BLaER1 treated with 17β-estradiol and CSF1 and Interleukin-3, amounts not matched to agents 10 nM and 100 nM (cell line): ENCODE data around the gene MICAL3.
"Not testable (repeated sequence)": the region's sequence is repeated elsewhere in the genome, so short reads cannot be mapped to it uniquely, and the experiment has no call there.

Source experiments
- H3K27ac ChIP-seq, 11 experiments: shearing (Covaris generic); formaldehyde crosslinking; 2 replicates each; pipeline ENCODE4 v1.8.1; 2022
- H3K27me3 ChIP-seq, 11 experiments: shearing (Covaris generic); formaldehyde crosslinking; 2 replicates each; pipeline ENCODE4 v1.8.1; 2022
- H3K36me3 ChIP-seq, 11 experiments: shearing (Covaris generic); formaldehyde crosslinking; 2 replicates each; pipeline ENCODE4 v1.8.1; 2022
- H3K4me1 ChIP-seq, 10 experiments: shearing (Covaris generic); formaldehyde crosslinking; 2 replicates each; pipeline ENCODE4 v1.8.1; 2022
- H3K4me2 ChIP-seq, 11 experiments: shearing (Covaris generic); formaldehyde crosslinking; 2 replicates each; pipeline ENCODE4 v1.8.1; 2022
- H3K4me3 ChIP-seq, 10 experiments: shearing (Covaris generic); formaldehyde crosslinking; 2 replicates each; pipeline ENCODE4 v1.8.1; 2022
- H3K9ac ChIP-seq, 11 experiments: shearing (Covaris generic); formaldehyde crosslinking; 2 replicates each; pipeline ENCODE4 v1.8.1; 2022
- H3K9me3 ChIP-seq, 11 experiments: shearing (Covaris generic); formaldehyde crosslinking; replicated peaks in 1 of 11; 2 replicates each; pipeline ENCODE4 v1.8.1; 2022
- H4K20me1 ChIP-seq, 11 experiments: shearing (Covaris generic); formaldehyde crosslinking; 2 replicates each; pipeline ENCODE4 v1.8.1; 2022
- Cebpa-rat ChIP-seq, 11 experiments: shearing (Covaris generic); IDR thresholded peaks; 2 replicates each; pipeline ENCODE4 v1.8.1; 2022

The MICAL3 gene

DNA sequence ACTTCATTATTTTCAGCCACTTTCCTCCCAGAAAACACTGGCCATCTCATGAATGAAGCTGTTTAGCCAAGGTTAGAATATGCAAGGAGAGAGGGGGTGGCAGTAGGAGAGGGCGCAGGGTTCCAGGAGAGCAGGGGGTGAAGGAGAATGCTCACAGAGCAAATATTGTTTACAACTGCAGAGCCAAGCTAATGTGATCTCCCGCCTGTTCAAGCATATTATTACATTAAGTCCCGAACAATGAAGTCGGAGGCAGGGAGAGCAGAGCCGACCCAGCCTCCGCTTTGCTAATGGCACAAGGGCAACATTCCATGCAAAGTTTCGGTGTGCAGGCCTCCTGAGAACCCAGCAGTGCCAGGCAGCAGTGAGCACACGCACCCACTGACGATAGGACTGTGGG lies 80.1 kb downstream of the MICAL3 start:
- H3K4me3 ChIP-seq, result no peak overlapping the region
- peaks cover 6 to 100% (median 99%) of the 10 kb centered on the region in 11 experiments; a peak in 21 of 22 replicates for H4K20me1 ChIP-seq
- peaks cover 39 to 99% (median 94%) of the 10 kb centered on the region in 10 experiments for H3K4me1 ChIP-seq
- TF ChIP-seq Cebpa-rat (IDR thresholded peaks at IDR 0.05), result no peak
- no peaks in the 10 kb centered on the region for H3K9me3 ChIP-seq
- no peak overlapping the region for H3K27ac ChIP-seq
- no peak overlapping the region for H3K9ac ChIP-seq
- H3K27me3 ChIP-seq, result no peaks in the 10 kb centered on the region
- no peaks in the 10 kb centered on the region for H3K36me3 ChIP-seq
- peak overlapping the region in 9 of 11 experiments; percentile 77 to 97 (median 92); a peak in 17 of 22 replicates for H3K4me2 ChIP-seq

GRCh38 chr22:17943533-17944249 lies 80.7 kb downstream of the MICAL3 start:
- Histone ChIP-seq H3K4me1 (peaks cover 39 to 94% (median 89%) of the 10 kb centered on the region in 10 experiments), H4K20me1 (peaks cover 6 to 100% (median 99%) of the 10 kb centered on the region in 11 experiments; a peak in 21 of 22 replicates), H3K9me3 (no peaks in the 10 kb centered on the region), H3K27ac (no peak overlapping the region), H3K9ac (no peak overlapping the region), H3K4me2 (peak overlapping the region in 9 of 11 experiments; percentile 77 to 97 (median 92); a peak in 17 of 22 replicates), H3K36me3 (no peaks in the 10 kb centered on the region), H3K4me3 (no peak overlapping the region), H3K27me3 (no peaks in the 10 kb centered on the region)
- TF ChIP-seq Cebpa-rat (IDR thresholded peaks at IDR 0.05), result no peak

GRCh38 chr22:17942721-17943120 lies 81.6 kb downstream of the MICAL3 start:
- Histone ChIP-seq H3K27ac (peak overlapping the region in 5 of 11 experiments; percentile 6 to 48 (median 44); a peak in 4 of 22 replicates), H3K4me2 (peak overlapping the region; percentile 35 to 97 (median 88)), H3K4me3 (peak overlapping the region in 2 of 10 experiments; percentile 6 to 11; a peak in 1 of 20 replicates)

DNA sequence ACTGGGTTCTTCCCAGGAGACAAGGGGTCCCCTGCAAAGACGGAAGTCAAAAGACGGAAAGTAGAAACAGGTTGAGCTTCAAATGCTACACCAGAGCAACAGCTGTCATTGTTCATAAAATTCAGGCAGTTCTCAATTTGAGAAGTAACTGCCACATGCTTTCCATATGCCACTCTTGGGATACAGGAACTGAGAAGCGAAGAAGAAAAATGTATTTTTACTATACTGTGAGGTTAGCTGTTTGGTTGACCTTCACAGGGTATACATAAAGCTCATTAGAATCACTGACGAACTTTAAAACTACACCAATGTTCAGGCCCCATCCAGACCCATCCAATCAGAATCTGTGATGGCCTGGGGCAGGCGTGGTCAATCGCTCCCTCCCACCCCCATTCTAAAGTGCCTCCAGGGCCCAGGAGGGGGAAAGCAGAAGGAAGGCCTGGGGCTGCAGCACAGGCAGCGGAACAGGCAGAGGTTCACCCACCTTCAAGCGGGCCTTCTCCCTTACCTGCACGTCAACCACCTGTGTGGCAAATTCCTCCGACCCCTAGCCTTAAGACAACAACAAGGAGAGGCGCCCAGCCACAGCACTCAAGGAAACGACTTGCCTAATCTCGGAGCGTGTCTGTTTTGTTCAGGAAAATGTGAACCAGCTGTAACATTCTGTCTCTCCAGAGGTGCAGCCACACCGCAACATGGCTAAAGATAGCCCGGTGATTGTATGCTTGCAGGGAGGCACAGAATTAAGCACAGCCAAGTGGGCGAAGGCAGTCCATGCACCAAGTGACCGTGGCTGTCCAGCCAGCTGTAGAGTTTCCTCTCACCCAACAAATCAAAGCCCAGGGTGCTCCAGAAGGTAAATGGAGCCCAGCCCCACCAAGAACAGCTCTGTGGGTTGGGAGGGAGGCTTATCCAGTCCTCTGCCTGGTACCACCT lies 82.6 kb downstream of the MICAL3 start:
- no peak for TF ChIP-seq Cebpa-rat (IDR thresholded peaks at IDR 0.05)
- H4K20me1 ChIP-seq, result peaks cover 6 to 100% (median 87%) of the 10 kb centered on the region in 11 experiments; a peak in 21 of 22 replicates
- peaks cover 34 to 74% (median 69%) of the 10 kb centered on the region in 10 experiments for H3K4me1 ChIP-seq
- peaks cover 0 to 8% (median 4%) of the 10 kb centered on the region in 11 experiments; a peak in 4 of 22 replicates for H3K36me3 ChIP-seq
- H3K27ac ChIP-seq, result peak overlapping the region in 5 of 11 experiments; percentile 6 to 48 (median 44); a peak in 8 of 22 replicates
- H3K4me3 ChIP-seq, result peak overlapping the region in 1 of 10 experiments; percentile 11; a peak in 1 of 20 replicates
- H3K4me2 ChIP-seq, result peak overlapping the region; percentile 35 to 97 (median 88)
- H3K9me3 ChIP-seq, result peaks cover 0 to 7% (median 3%) of the 10 kb centered on the region in 11 experiments; a peak in 9 of 22 replicates
- H3K27me3 ChIP-seq, result no peaks in the 10 kb centered on the region
- H3K9ac ChIP-seq, result peak overlapping the region in 6 of 11 experiments; percentile 12 to 53 (median 42); a peak in 11 of 22 replicates

More at GRCh38 chr22:17942721-17943120, 81.6 kb downstream of the MICAL3 start:
- Histone ChIP-seq H4K20me1 (peaks cover 6 to 100% (median 96%) of the 10 kb centered on the region in 11 experiments; a peak in 21 of 22 replicates), H3K4me1 (peaks cover 39 to 84% (median 79%) of the 10 kb centered on the region in 10 experiments), H3K9me3 (no peaks in the 10 kb centered on the region), H3K27me3 (no peaks in the 10 kb centered on the region), H3K9ac (peak overlapping the region in 6 of 11 experiments; percentile 12 to 53 (median 42); a peak in 9 of 22 replicates), H3K36me3 (no peaks in the 10 kb centered on the region)
- no peak for TF ChIP-seq Cebpa-rat (IDR thresholded peaks at IDR 0.05)

GRCh38 chr22:17939579-17939978 lies 84.8 kb downstream of the MICAL3 start:
- no peak for TF ChIP-seq Cebpa-rat (IDR thresholded peaks at IDR 0.05)
- peaks cover 6 to 80% (median 65%) of the 10 kb centered on the region in 11 experiments; a peak in 18 of 22 replicates for H4K20me1 ChIP-seq
- H3K9ac ChIP-seq, result no peak overlapping the region
- H3K36me3 ChIP-seq, result peaks cover 0 to 10% (median 6%) of the 10 kb centered on the region in 11 experiments; a peak in 4 of 22 replicates
- no peak overlapping the region for H3K4me3 ChIP-seq
- H3K4me2 ChIP-seq, result peak overlapping the region in 4 of 11 experiments; percentile 92 to 97 (median 96); a peak in 6 of 22 replicates
- H3K9me3 ChIP-seq, result peaks cover 0 to 21% (median 5%) of the 10 kb centered on the region in 11 experiments; a peak in 9 of 22 replicates
- H3K27me3 ChIP-seq, result no peaks in the 10 kb centered on the region
- H3K27ac ChIP-seq, result no peak overlapping the region
- peaks cover 15 to 53% (median 48%) of the 10 kb centered on the region in 10 experiments for H3K4me1 ChIP-seq

GRCh38 chr22:17939011-17939410 lies 85.3 kb downstream of the MICAL3 start:
- Histone ChIP-seq H3K27ac (no peak overlapping the region), H3K4me2 (0 out of 22 replicates have a peak overlapping the region, but pooled peaks of 1 of the 11 experiments have one; percentile 97), H3K4me1 (peaks cover 15 to 47% (median 42%) of the 10 kb centered on the region in 10 experiments), H3K27me3 (no peaks in the 10 kb centered on the region), H3K4me3 (no peak overlapping the region), H3K36me3 (peaks cover 0 to 10% (median 6%) of the 10 kb centered on the region in 11 experiments; a peak in 4 of 22 replicates), H3K9ac (no peak overlapping the region), H4K20me1 (peaks cover 6 to 75% (median 59%) of the 10 kb centered on the region in 11 experiments; a peak in 18 of 22 replicates), H3K9me3 (peaks cover 0 to 21% (median 5%) of the 10 kb centered on the region in 11 experiments; a peak in 9 of 22 replicates)
- no peak for TF ChIP-seq Cebpa-rat (IDR thresholded peaks at IDR 0.05)

GRCh38 chr22:17938484-17938924 lies 85.9 kb downstream of the MICAL3 start:
- Histone ChIP-seq H4K20me1 (peaks cover 2 to 70% (median 54%) of the 10 kb centered on the region in 11 experiments; a peak in 18 of 22 replicates), H3K9ac (no peak overlapping the region), H3K9me3 (peaks cover 0 to 21% (median 5%) of the 10 kb centered on the region in 11 experiments; a peak in 9 of 22 replicates), H3K27me3 (no peaks in the 10 kb centered on the region), H3K4me1 (peaks cover 15 to 42% (median 37%) of the 10 kb centered on the region in 10 experiments), H3K27ac (no peak overlapping the region), H3K4me3 (no peak overlapping the region), H3K36me3 (peaks cover 0 to 10% (median 6%) of the 10 kb centered on the region in 11 experiments; a peak in 4 of 22 replicates), H3K4me2 (no peak overlapping the region)
- no peak for TF ChIP-seq Cebpa-rat (IDR thresholded peaks at IDR 0.05)

GRCh38 chr22:17932457-17932856 lies 91.9 kb downstream of the MICAL3 start:
- not testable (repeated sequence) for H3K4me2 ChIP-seq, H3K4me1 ChIP-seq
- peaks cover 0 to 44% (median 4%) of the 10 kb centered on the region in 11 experiments; a peak in 11 of 22 replicates for H4K20me1 ChIP-seq

More at GRCh38 chr22:17932457-17932856, 91.9 kb downstream of the MICAL3 start:
- not testable (repeated sequence) for H3K9ac ChIP-seq, H3K27me3 ChIP-seq, H3K4me3 ChIP-seq, H3K27ac ChIP-seq
- H3K9me3 ChIP-seq, result peaks cover 0 to 30% (median 16%) of the 10 kb centered on the region in 11 experiments; a peak in 15 of 22 replicates
- H3K36me3 ChIP-seq, result peaks cover 0 to 11% (median 6%) of the 10 kb centered on the region in 11 experiments; a peak in 5 of 22 replicates
